NCI-H2081 treated with DMSO at 0.1 percent for 48 hours (cell line): ENCODE measurements around the gene SPARCL1.
"Not testable (repeated sequence)": the region's sequence is repeated elsewhere in the genome, so short reads cannot be mapped to it uniquely, and the experiment has no call there.

Experiments used
- DNase-seq: peaks from one replicate; lab custom pipeline; 2025; lab: John Stamatoyannopoulos, UW

The SPARCL1 gene

DNA sequence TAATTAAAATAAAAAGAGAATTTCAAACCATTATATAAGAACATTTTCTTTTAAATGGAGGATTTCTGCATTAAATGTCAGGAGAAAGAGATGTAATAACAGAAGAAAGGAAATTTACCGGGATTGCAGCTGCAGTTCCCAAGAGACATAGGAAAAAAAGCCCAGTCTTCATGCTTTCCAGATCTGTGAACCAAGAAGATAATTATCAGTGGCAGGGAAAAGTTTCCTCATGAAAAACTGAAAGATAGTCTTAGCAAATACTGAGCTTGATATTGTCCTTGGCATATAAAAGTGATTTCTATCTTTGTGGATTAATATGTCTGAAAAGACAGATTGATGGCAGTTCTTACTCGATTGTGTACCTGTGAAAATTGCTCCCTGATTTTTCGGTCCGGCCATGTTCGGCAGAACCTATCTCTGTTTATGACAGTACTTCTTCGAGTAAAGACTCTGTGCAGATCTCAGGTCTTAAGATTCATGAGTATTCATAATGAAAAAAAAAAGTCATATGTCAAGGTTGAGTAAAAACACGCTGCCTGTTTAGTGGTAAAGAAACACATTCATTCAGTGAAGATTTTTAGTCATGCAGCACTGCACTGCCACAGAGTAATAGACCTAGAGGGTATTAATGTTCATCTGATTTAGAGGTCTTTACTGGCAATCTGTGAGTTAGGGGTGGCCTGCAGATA, 29.6 kb downstream of the SPARCL1 start:
- no peak for DNase-seq

- DNase-seq = no peak
These were observed 30.7 kb downstream of the SPARCL1 start for GRCh38 chr4:87498446-87498900.

DNA sequence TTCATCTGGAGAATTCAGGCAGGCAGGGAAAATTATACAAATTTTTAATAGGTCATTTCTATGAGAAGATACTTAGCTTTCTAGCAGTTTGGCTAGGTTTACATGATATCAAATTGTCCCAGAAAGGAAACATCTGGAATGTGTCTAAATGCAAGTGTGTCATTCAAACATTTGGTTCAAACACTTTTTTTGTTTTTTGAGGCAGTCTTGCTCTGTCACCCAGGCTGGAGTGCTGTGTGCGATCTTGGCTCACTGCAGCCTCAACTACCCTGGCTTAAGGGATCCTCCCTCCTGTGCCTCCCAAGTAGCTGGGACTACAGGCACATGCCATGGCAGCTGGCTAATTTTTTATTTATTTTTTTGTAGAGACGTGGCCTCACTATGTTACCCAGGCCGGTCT, 31.6 kb downstream of the SPARCL1 start:
- DNase-seq = no peak

- DNase-seq = no peak
These were observed 32.0 kb downstream of the SPARCL1 start for GRCh38 chr4:87497159-87497558.

DNA sequence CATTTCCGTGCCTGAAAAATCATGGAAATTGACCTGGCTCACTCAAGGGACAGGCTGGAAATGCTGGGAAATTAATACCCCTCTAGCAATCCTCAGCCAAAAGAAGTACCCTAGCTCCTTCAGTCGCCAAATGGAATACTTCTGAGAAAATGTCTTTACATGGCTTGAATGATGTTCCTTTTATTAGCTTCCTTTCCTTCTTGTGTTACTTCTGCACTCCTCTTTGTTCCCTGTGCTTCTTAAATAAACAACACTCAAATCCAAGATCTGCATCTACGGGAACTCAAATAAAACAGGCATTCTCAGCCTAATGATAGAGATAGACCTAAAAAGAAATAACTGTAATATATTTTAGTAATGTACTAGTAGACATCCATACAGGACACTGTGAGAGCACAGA, 36.1 kb downstream of the SPARCL1 start:
- no peak for DNase-seq

DNA sequence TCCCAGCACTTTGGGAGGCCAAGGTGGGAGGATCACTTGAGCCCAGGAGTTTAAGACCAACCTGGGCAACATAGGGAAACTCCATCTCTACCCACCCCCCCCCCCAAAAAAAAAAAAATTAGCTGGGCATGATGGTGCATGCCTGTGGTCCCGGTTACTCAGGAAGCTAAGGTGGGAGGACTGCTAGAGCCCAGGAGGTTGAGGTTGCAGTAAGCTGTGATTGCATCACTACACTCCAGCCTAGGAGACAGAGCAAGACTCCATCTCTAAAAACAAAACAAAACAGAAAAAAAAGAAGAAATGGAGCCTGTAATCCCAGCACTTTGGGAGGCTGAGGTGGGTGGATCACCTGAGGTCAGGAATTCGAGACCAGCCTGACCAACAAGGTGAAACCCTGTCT, 37.3 kb downstream of the SPARCL1 start:
- DNase-seq = not testable (repeated sequence)

- DNase-seq = no peak
These were observed 37.7 kb downstream of the SPARCL1 start for GRCh38 chr4:87491436-87491835.

DNA sequence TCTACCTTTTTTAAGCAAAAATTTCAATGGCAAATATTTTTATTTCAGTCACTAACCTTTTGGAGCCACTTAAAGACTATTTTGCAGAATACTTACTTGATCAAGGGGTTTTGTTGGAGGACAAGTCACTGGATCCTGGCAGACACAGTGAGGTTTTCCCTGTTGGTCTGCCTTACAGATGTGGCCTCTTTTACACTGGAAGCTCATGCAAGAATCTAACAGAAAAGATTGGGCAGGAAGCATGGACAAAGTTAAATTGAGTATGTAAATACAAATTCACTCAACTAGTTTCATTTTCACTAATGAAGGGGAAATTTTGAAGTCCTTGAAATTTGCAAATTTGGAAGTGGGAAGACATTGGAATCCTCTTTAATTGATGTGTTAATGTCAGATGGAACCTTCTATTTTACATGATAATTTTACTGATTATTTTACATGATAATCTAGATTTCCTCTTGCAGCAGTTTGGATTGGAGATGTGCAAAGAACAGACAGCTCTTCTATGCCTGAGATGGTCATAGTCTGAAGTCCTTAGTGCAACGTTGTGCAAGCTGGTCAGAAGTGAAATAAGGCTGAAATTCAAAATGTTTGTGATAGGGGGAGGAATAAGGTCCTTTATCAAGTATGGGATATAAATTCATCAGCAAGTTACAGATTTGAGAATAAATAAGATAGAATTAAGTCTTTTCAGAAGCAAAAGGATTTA, 38.4 kb downstream of the SPARCL1 start:
- no peak for DNase-seq

DNA sequence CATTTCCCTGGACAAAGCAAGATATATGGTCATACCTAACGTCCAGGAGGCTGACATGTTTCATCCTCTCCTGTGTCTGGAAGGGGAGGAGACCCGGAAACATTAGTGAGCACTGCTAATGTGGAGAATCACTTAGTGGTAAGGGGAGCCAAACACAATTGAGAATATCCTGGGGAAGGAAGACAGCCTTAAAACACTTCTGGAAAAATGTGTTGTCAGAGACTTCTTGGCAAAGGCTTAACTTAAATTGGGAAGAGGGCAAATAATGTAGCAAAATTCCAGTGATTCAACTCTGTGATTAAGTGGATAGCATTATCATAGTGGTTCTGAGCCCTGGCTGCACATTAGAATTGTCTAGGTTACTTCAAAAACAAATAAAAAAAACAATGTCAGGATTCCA, 39.5 kb downstream of the SPARCL1 start:
- no peak for DNase-seq

- not testable (repeated sequence) for DNase-seq
These were observed 40.5 kb downstream of the SPARCL1 start for GRCh38 chr4:87488666-87489065.

DNA sequence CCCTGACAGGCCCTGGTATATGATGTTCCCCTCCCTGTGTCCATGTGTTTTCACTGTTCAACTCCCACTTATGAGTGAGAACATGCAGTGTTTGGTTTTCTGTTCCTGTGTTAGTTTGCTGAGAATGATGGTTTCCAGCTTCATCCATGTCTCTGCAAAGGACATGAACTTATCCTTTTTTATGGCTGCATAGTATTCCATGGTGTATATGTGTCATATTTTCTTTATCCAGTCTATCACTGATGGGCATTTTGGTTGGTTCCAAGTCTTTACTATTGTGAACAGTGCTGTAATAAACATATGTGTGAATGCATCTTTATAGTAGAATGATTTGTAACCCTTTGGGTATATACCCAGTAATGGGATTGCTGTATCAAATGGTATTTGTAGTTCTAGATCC, 45.9 kb downstream of the SPARCL1 start:
- DNase-seq = not testable (repeated sequence)

GRCh38 chr4:87481377-87481776, 47.8 kb downstream of the SPARCL1 start:
- DNase-seq = no peak

DNA sequence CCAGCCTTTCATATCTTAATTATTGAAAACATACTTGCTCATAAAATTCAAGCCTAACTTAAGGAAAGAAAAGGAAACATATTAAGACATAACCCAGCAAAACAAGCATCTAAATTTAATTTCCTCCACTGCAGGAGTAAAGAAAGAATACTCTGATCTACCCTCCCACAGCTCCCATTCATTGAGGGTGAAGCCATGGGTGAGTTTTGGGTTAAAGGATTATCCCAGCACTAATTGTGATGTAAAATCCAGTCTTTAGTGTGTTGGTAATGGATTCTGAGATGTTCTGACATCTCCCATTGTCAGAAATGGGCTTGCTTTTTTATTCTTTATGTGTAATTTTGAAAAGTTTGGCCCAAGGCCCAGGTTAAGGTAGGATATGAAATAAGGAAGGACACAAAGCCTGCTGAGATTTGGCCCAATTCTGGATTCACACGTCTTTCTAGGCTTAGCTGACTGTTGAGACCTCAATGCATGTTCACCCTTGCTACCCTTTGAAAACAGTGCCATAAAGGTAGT, 50.4 kb downstream of the SPARCL1 start:
- no peak for DNase-seq

- no peak for DNase-seq
These were observed 52.2 kb downstream of the SPARCL1 start for GRCh38 chr4:87476934-87477333.

DNA sequence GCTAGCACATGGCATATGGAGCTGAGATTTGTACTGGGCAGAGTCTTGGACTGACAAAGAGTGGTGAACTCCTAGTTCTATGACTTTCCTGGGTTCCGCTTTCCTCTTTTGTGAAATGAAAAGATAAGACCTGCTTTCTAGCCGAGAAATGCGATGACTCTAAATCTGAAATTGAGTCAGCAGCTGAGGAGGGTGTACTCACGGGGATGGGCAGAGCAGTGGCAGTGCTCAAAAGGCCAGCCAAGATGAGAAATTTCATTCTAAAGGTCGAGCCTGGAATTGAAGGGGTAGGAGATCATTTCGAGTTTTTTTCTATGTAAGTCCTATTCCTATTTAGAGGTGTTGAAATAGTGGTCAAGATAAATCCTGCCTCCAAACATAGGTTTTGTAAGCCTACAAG, 59.8 kb downstream of the SPARCL1 start:
- no peak for DNase-seq

DNA sequence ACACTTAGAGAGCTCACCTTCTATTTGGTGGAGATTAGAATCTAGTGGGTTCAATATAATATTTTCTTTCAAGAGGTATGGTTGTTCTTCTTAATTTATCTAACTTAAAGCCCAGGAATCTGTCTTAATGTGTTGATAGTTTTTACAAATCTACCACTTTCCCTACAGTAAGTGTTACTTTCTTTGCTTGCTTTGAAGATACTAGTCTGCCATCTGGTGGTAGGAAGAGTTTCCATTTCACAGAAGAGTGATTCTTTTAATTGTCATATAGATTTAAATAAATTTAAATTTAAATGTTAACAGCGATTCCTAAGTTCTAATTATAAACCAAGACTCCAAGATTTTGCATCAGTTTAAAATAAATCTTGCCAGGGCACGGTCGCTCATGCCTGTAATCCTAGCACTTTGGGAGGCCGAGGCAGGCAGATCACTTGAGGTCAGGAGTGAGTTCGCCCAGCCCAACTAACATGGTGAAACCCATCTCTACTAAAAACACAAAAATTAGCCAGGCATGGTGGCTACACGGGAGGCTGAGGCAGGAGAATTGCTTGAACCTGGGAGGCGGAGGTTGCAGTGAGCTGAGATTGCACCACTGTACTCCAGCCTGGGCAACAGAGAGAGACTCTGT, 63.3 kb downstream of the SPARCL1 start:
- no peak for DNase-seq

GRCh38 chr4:87462102-87462501, 67.1 kb downstream of the SPARCL1 start:
- no peak for DNase-seq

DNA sequence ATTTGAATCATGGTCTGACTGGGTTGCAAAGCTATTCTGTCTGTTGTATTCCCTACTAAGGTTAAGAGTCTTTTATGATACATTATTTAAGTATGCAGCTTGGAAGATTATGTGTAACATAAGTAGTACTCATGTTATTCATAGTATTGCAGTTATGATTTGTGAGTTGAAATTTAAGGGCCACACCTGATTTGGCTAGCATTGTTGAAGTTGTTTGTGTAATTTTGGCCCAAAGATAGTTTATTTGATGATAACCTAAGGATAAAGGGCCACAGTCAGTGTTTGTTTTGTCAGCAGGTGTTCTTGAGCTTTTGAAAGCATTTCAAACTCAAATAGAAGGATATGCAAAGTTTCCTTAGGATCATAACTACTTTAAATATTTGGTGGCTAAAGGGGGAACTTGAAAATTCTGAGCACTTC, 67.9 kb downstream of the SPARCL1 start:
- no peak for DNase-seq

DNA sequence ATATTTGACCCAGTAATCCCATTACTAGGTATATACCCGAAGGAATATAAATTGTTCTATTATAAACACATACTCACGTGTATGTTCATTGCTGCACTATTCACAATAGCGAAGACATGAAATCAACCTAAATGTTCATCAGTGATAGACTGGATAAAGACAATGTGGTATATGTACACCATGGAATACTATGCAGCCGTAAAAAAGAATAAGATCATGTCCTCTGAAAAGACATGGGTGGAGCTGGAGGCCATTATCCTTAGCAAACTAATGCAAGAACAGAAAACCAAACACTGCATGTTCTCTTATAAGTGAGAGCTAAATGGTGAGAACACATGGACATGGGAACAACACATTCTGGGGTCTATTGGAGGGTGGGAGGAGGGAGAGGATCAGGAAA, 70.3 kb downstream of the SPARCL1 start:
- no peak for DNase-seq

- no peak for DNase-seq
These were observed 77.6 kb downstream of the SPARCL1 start for GRCh38 chr4:87451537-87451936.

DNA sequence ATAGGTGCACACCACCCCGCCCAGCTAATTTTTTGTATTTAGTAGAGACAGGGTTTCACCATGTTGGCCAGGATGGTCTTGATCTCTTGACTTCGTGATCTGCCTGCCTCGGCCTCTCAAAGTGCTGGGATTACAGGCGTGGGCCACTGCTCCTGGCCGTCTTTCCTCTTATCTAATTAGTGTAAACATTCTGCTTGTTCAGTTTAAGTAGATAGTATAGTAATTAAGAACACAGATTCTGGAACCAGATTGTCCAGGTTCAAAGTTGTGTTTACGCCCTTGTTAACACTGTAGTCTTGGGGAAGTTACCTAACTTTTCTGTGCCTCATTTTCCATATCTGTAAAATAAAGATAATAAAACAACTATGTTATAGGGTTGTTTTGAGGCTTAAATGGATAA, 82.8 kb downstream of the SPARCL1 start:
- DNase-seq = not testable (repeated sequence)

DNA sequence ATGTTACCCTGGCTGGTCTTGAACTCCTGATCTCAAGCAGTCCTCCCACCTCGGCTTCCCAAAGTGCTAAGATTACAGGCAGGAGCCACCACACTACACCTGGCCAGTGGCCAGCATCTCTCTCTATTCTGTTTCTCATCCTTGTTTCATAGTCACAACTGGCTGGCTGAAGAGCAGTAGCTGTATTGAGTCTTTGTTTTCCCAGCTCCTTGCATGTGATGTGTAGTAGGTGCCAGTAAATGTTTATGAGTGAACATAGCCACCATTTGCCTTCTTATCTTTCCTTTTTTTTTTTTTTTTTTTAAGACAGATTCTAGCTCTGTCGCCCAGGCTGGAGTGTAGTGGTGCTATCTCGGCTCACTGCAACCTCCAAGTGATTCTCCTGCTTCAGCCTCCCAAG, 83.2 kb downstream of the SPARCL1 start:
- DNase-seq = no peak

- no peak for DNase-seq
These were observed 84.4 kb downstream of the SPARCL1 start for GRCh38 chr4:87444741-87445140.
